HCT116 (cell line): ENCODE data around the gene OR5B21. TPM values are rescaled to one million over a fixed set of nuclear protein-coding genes. Genes with fewer than 3 reads are reported as not detected.

Experiments used
- ATAC-seq: fragments of 200-7000 bp; cut with Tn5 transposase; 2 replicates; pipeline ENCODE4 v1.9.1; 2020; ENCODE audit warnings: mild to moderate bottlenecking, moderate library complexity
- BruUV-seq: library from RNA; stranded (reverse); fragments of 400-500 nt; replicated peaks from 2 replicates; lab custom pipeline; 2021; lab: Mats Ljungman, UMichigan
- CTCF ChIA-PET: fragments of 300-600 bp; sonication (Branson Sonifier 250); formaldehyde crosslinking; loops from one replicate; lab custom pipeline; 2021; ENCODE audit warnings: antibody characterized with exemption; lab: Charles Lee
- POLR2A ChIA-PET: fragments of 300-600, 350-600 bp; sonication (Branson Sonifier 250); formaldehyde crosslinking; loops from one replicate; lab custom pipeline; 2021; ENCODE audit warnings: antibody characterized with exemption; lab: Charles Lee
- RAD21 ChIA-PET, 2 experiments: fragments of 300-600 bp; sonication (Branson Sonifier 250); formaldehyde crosslinking; loops; one replicate each; lab custom pipeline; 2023; ENCODE audit warnings: low total read pairs in 2 of 2; ENCODE audit not compliant: uncharacterized antibody in 2 of 2, unreplicated experiment in 2 of 2, low non-redundant PET in 1 of 2; lab: Charles Lee
- DNase-seq: peaks from one replicate; pipeline ENCODE4 v3.0.0-alpha.2; 2010; ENCODE audit warnings: low read depth, low spot score
- H2AFZ ChIP-seq: fragments of 200-600 bp; shearing (Covaris generic), sonication (generic); 2 replicates; pipeline ENCODE4 v1.6.1; 2017; ENCODE audit warnings: low read depth, mixed run types, mixed read lengths, antibody characterized with exemption, low read length; ENCODE audit not compliant: poor library complexity, severe bottlenecking
- H3K27ac ChIP-seq: 2 replicates; pipeline ENCODE4 v1.5.1; 2012; ENCODE audit warnings: low read depth, low read length
- H3K27me3 ChIP-seq: fragments of 200-600 bp; sonication (generic); 2 replicates; pipeline ENCODE4 v1.6.1; 2016; ENCODE audit warnings: mixed run types, low read length, mixed read lengths; ENCODE audit not compliant: insufficient read depth
- H3K36me3 ChIP-seq, 2 experiments: fragments of 200-500 bp in 1 of 2; fragments of 200-600 bp in 1 of 2; sonication (Bioruptor generic) in 1 of 2; sonication (generic) in 1 of 2; 2 replicates each; pipeline versions ENCODE4 v1.5.1 to v1.6.1; 2014 to 2016; ENCODE audit warnings: low read length in 2 of 2, inconsistent platforms in 1 of 2, mixed read lengths in 1 of 2, mixed run types in 1 of 2; ENCODE audit not compliant: insufficient read depth in 2 of 2, control insufficient read depth in 1 of 2
- H3K4me1 ChIP-seq, 2 experiments: fragments of 200-600 bp in 1 of 2; sonication (generic) in 1 of 2; 2 replicates each; pipeline versions ENCODE4 v1.5.1 to v1.6.1; 2012 to 2017; ENCODE audit warnings: low read length in 2 of 2, inconsistent platforms in 1 of 2, mild to moderate bottlenecking in 1 of 2, mixed read lengths in 1 of 2, mixed run types in 1 of 2, moderate library complexity in 1 of 2; ENCODE audit not compliant: insufficient read depth in 2 of 2, control insufficient read depth in 1 of 2
- H3K4me2 ChIP-seq: fragments of 200-600 bp; sonication (generic); 2 replicates; pipeline ENCODE4 v1.6.1; 2017; ENCODE audit warnings: mixed run types, low read length, mixed read lengths
- H3K4me3 ChIP-seq, 2 experiments: fragments of 200-600 bp in 1 of 2; sonication (generic) in 1 of 2; replicated peaks in 1 of 2; 2 replicates each; pipeline ENCODE4 v1.5.1; 2011 to 2016; ENCODE audit warnings: low read length in 2 of 2, control low read depth in 1 of 2, low read depth in 1 of 2, mild to moderate bottlenecking in 1 of 2, mixed read lengths in 1 of 2, mixed run types in 1 of 2
- H3K79me2 ChIP-seq: fragments of 200-600 bp; sonication (generic); 2 replicates; pipeline ENCODE4 v1.6.1; 2017; ENCODE audit warnings: mild to moderate bottlenecking, mixed run types, low read length, moderate library complexity, mixed read lengths; ENCODE audit not compliant: insufficient read depth
- H3K9ac ChIP-seq: fragments of 200-600 bp; sonication (generic); 2 replicates; pipeline ENCODE4 v1.6.1; 2016; ENCODE audit warnings: low read length, mixed read lengths
- H3K9me2 ChIP-seq: fragments of 200-600 bp; sonication (generic), shearing (Covaris generic); 2 replicates; pipeline ENCODE4 v1.6.1; 2017; ENCODE audit warnings: mixed run types, mild to moderate bottlenecking, moderate library complexity; ENCODE audit not compliant: insufficient read depth
- H3K9me3 ChIP-seq, 2 experiments: fragments of 200-500 bp in 1 of 2; fragments of 200-600 bp in 1 of 2; sonication (Bioruptor generic) in 1 of 2; sonication (generic) in 1 of 2; 2 replicates each; pipeline ENCODE4 v1.6.1; 2014 to 2017; ENCODE audit warnings: low read length in 2 of 2, mixed read lengths in 2 of 2, inconsistent platforms in 1 of 2, low read depth in 1 of 2, mild to moderate bottlenecking in 1 of 2, mixed run types in 1 of 2, moderate library complexity in 1 of 2; ENCODE audit not compliant: control insufficient read depth in 1 of 2, insufficient read depth in 1 of 2
- H4K20me1 ChIP-seq: fragments of 200-600 bp; sonication (generic), shearing (Covaris generic); 2 replicates; pipeline ENCODE4 v1.6.1; 2017; ENCODE audit warnings: mixed run types, mild to moderate bottlenecking, moderate library complexity; ENCODE audit not compliant: insufficient read depth
- CEBPB ChIP-seq: IDR thresholded peaks from 2 replicates; pipeline ENCODE4 v1.6.1; 2012; ENCODE audit warnings: low read depth
- CTCF ChIP-seq, 3 experiments: fragments of 200-600 bp in 1 of 3; sonication (generic) in 1 of 3; IDR thresholded peaks in 2 of 3; conservative IDR thresholded peaks in 1 of 3; 2 replicates each; pipeline ENCODE4 v1.5.1; 2012 to 2017; ENCODE audit warnings: low read depth in 2 of 3, low read length in 2 of 3, antibody characterized with exemption in 1 of 3, borderline replicate concordance in 1 of 3, control low read depth in 1 of 3, mild to moderate bottlenecking in 1 of 3, mixed read lengths in 1 of 3, mixed run types in 1 of 3, moderate library complexity in 1 of 3; ENCODE audit not compliant: insufficient read depth in 1 of 3
- EZH2 ChIP-seq: fragments of 200-600 bp; sonication (generic); IDR thresholded peaks from 2 replicates; pipeline ENCODE4 v1.6.1; 2017; ENCODE audit warnings: antibody characterized with exemption, mixed run types
- RAD21 ChIP-seq: IDR thresholded peaks from 2 replicates; pipeline ENCODE4 v1.6.1; 2012; ENCODE audit warnings: low read depth, mild to moderate bottlenecking
- intact Hi-C: fragments of 100-400 bp; cut with micrococcal nuclease; formaldehyde crosslinking; loops from 2 replicates; pipeline ENCODE4 v1.10.0; 2022
- total RNA-seq: library from RNA; stranded (reverse); gene quantifications from one replicate; pipeline ENCODE4 v1.2.1, GENCODE V29; 2021; ENCODE audit not compliant: unreplicated experiment
- TF ChIP-seq, protein P1 (sequence below): IDR thresholded peaks from 2 replicates; pipeline ENCODE4 v1.6.1; 2012

The OR5B21 gene
- total RNA-seq, 1 experiment from 2014 or later: not detected

- Histone ChIP-seq H3K27me3 (0 out of 2 replicates have a peak, but pooled peaks cover 4% of the 10 kb centered on the region), H3K79me2 (no peaks in the 10 kb centered on the region), H3K9ac (no peak overlapping the region), H3K9me3 (no peaks in the 10 kb centered on the region), H4K20me1 (no peaks in the 10 kb centered on the region), H3K36me3 (no peaks in the 10 kb centered on the region), H3K27ac (no peak overlapping the region)
- CTCF ChIA-PET: interaction anchor here (0.9 to 2.3 kb wide), 7 partner anchors 11 to 1180 kb away, joined by 3 to 15 read pairs (median 4); no protein-coding TSS in a partner anchor
- intact Hi-C loops: loop anchor here (10.0 kb wide), 1 partner anchor 390 kb away; no protein-coding TSS in a partner anchor
- TF ChIP-seq RAD21 (no peak), CTCF (IDR thresholded peaks at IDR 0.05 in 2 of 3, conservative IDR thresholded peaks at IDR 0.05 in 1 of 3; ENCODE audit: borderline replicate concordance in 1 of 3, insufficient read depth in 1 of 3, low read depth in 2 of 3, low read length in 2 of 3) (no peak), CEBPB (no peak), EZH2 (no peak)
- TF ChIP-seq, protein P1, sequence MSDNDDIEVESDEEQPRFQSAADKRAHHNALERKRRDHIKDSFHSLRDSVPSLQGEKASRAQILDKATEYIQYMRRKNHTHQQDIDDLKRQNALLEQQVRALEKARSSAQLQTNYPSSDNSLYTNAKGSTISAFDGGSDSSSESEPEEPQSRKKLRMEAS: no peak
- TF ChIP-seq, all 23 proteins: peak for 0
- H3K4me2 ChIP-seq: no peak overlapping the region
- BruUV-seq: no TSS peak
- H3K4me3 ChIP-seq: no peak overlapping the region
- no peaks in the 10 kb centered on the region for H3K9me2 ChIP-seq
- RAD21 ChIA-PET: no interaction called here
- H2AFZ ChIP-seq: peak overlapping the region; percentile 43
- DNase-seq (no peak), ATAC-seq (no peak)
- H3K4me1 ChIP-seq: peaks cover 0 to 8% of the 10 kb centered on the region in 2 experiments; a peak in 3 of 4 replicates
- POLR2A ChIA-PET: no interaction called here
Measured at GRCh38 chr11:58525037-58525614, 17.2 kb upstream of the OR5B21 start.
